Stimulated activated CD8-positive, alpha-beta memory T cell treated with anti-CD3 and anti-CD28 coated beads, Interleukin-12 subunit alpha, Interleukin-12 subunit beta, amount 100 ng/mL, for 24 hours (primary cell): Measurements from ENCODE around the gene SIL1.
"Not testable (repeated sequence)": the region's sequence is repeated elsewhere in the genome, so short reads cannot be mapped to it uniquely, and the experiment has no call there.

ENCODE experiments used
- DNase-seq: peaks from one replicate; pipeline ENCODE4 v3.0.0-alpha.2; 2020; ENCODE audit errors: extremely low read depth

The SIL1 gene

GRCh38 chr5:139141446-139142204, 56.5 kb downstream of the SIL1 start:
- DNase-seq, result no peak

- DNase-seq, result no peak
Observed at GRCh38 chr5:139140591-139141071, 57.5 kb downstream of the SIL1 start.

- DNase-seq, result no peak
Observed at GRCh38 chr5:139138809-139139208, 59.4 kb downstream of the SIL1 start.

- DNase-seq, result no peak
Observed at GRCh38 chr5:139138109-139138508, 60.1 kb downstream of the SIL1 start.

GRCh38 chr5:139137697-139138096, 60.5 kb downstream of the SIL1 start:
- DNase-seq, result no peak

GRCh38 chr5:139134906-139135305, 63.3 kb downstream of the SIL1 start:
- DNase-seq, result no peak

- no peak for DNase-seq
Observed at GRCh38 chr5:139133282-139133681, 64.9 kb downstream of the SIL1 start.

GRCh38 chr5:139132515-139132914, 65.7 kb downstream of the SIL1 start:
- DNase-seq, result no peak

GRCh38 chr5:139131921-139132432, 66.2 kb downstream of the SIL1 start:
- DNase-seq, result no peak

- DNase-seq, result no peak
Observed at GRCh38 chr5:139131465-139131864, 66.7 kb downstream of the SIL1 start.

GRCh38 chr5:139131062-139131461, 67.1 kb downstream of the SIL1 start:
- no peak for DNase-seq

GRCh38 chr5:139130214-139130613, 68.0 kb downstream of the SIL1 start:
- no peak for DNase-seq

GRCh38 chr5:139126711-139127111, 71.5 kb downstream of the SIL1 start:
- DNase-seq, result no peak

- no peak for DNase-seq
Observed at GRCh38 chr5:139125991-139126390, 72.2 kb downstream of the SIL1 start.

- no peak for DNase-seq
Observed at GRCh38 chr5:139124774-139125520, 73.2 kb downstream of the SIL1 start.

GRCh38 chr5:139121120-139121519, 77.0 kb downstream of the SIL1 start:
- no peak for DNase-seq

- no peak for DNase-seq
Observed at GRCh38 chr5:139120521-139120920, 77.6 kb downstream of the SIL1 start.

GRCh38 chr5:139118804-139119203, 79.4 kb downstream of the SIL1 start:
- DNase-seq, result no peak

- DNase-seq, result no peak
Observed at GRCh38 chr5:139117342-139117884, 80.8 kb downstream of the SIL1 start.

GRCh38 chr5:139116100-139116655, 82.0 kb downstream of the SIL1 start:
- DNase-seq, result no peak

- DNase-seq, result no peak
Observed at GRCh38 chr5:139113892-139114291, 84.3 kb downstream of the SIL1 start.

- not testable (repeated sequence) for DNase-seq
Observed at GRCh38 chr5:139112362-139112761, 85.8 kb downstream of the SIL1 start.
